H1 (cell line): ENCODE measurements around the gene LRFN3. TPM values are rescaled to one million over a fixed set of nuclear protein-coding genes. Genes with fewer than 3 reads are reported as not detected.

Source experiments
- CTCF ChIA-PET: fragments of 300-600 bp; sonication (Branson Sonifier 250); formaldehyde crosslinking; loops from one replicate; lab custom pipeline; 2021; ENCODE audit not compliant: partially characterized antibody; lab: Charles Lee
- POLR2A ChIA-PET: fragments of 300-600 bp; sonication (Branson Sonifier 250); formaldehyde crosslinking; loops from one replicate; lab custom pipeline; 2021; ENCODE audit warnings: inconsistent platforms; ENCODE audit not compliant: partially characterized antibody; lab: Charles Lee
- DNase-seq, 2 experiments: peaks; one replicate each; pipeline versions ENCODE4 v3.0.0 to v3.0.0-alpha.2; 2010 to 2022; ENCODE audit warnings: low spot score in 2 of 2, low read depth in 1 of 2, mixed read lengths in 1 of 2
- FAIRE-seq: peaks from 2 replicates; lab custom pipeline; 2011; peaks lifted over from hg19 to GRCh38; lab: Jason Lieb, UNC
- H2AFZ ChIP-seq: 2 replicates; pipeline ENCODE4 v1.8.1; 2012; ENCODE audit warnings: low read length, inconsistent platforms
- H2AK5ac ChIP-seq: 2 replicates; pipeline ENCODE4 v1.6.1; 2013; ENCODE audit warnings: low read depth, low read length
- H2BK120ac ChIP-seq: replicated peaks from 2 replicates; pipeline ENCODE3; 2013; ENCODE audit warnings: low read depth, low read length, inconsistent platforms
- H2BK12ac ChIP-seq: 2 replicates; pipeline ENCODE4 v1.6.1; 2013; ENCODE audit warnings: low read depth, low read length
- H2BK15ac ChIP-seq: 2 replicates; pipeline ENCODE4 v1.6.1; 2013; ENCODE audit warnings: low read length
- H2BK20ac ChIP-seq: 2 replicates; pipeline ENCODE4 v1.6.1; 2013; ENCODE audit warnings: low read length
- H2BK5ac ChIP-seq: 2 replicates; pipeline ENCODE4 v1.6.1; 2013; ENCODE audit warnings: low read depth, low read length
- H3K14ac ChIP-seq: 2 replicates; pipeline ENCODE4 v1.6.1; 2013; ENCODE audit warnings: inconsistent platforms; ENCODE audit not compliant: insufficient read length
- H3K18ac ChIP-seq: 2 replicates; pipeline ENCODE4 v1.6.1; 2013; ENCODE audit warnings: low read length; ENCODE audit errors: extremely low read depth
- H3K23ac ChIP-seq: 2 replicates; pipeline ENCODE4 v1.6.1; 2013; ENCODE audit warnings: inconsistent platforms; ENCODE audit not compliant: insufficient read length
- H3K23me2 ChIP-seq: 2 replicates; pipeline ENCODE4 v1.6.1; 2013; ENCODE audit warnings: low read depth, low read length
- H3K27ac ChIP-seq: 2 replicates; pipeline ENCODE4 v1.6.1; 2011; ENCODE audit warnings: low read depth, low read length, inconsistent platforms
- H3K27me3 ChIP-seq, 4 experiments: replicated peaks in 1 of 4; 1 replicate in 1 of 4; 2 replicates in 3 of 4; pipeline versions ENCODE4 v1.6.1 to v1.8.1; 2011 to 2013; ENCODE audit warnings: low read length in 3 of 4, mild to moderate bottlenecking in 3 of 4, inconsistent platforms in 2 of 4, mixed read lengths in 2 of 4, moderate library complexity in 1 of 4; ENCODE audit not compliant: control insufficient read depth in 3 of 4, insufficient read depth in 3 of 4; ENCODE audit errors: extremely low read depth in 1 of 4
- H3K36me3 ChIP-seq, 4 experiments: 2 replicates each; pipeline versions ENCODE4 v1.6.1 to v1.8.1; 2011 to 2013; ENCODE audit warnings: mild to moderate bottlenecking in 4 of 4, low read length in 3 of 4, moderate library complexity in 2 of 4, control low read depth in 1 of 4, inconsistent platforms in 1 of 4; ENCODE audit not compliant: insufficient read depth in 4 of 4, control insufficient read depth in 2 of 4
- H3K4ac ChIP-seq: replicated peaks from 2 replicates; pipeline ENCODE3; 2013; ENCODE audit warnings: low read length, low read depth, mixed read lengths, inconsistent platforms; ENCODE audit not compliant: insufficient read length
- H3K4me1 ChIP-seq, 4 experiments: replicated peaks in 1 of 4; 1 replicate in 1 of 4; 2 replicates in 3 of 4; pipeline versions ENCODE4 v1.6.1 to v1.8.1; 2011 to 2013; ENCODE audit warnings: low read length in 3 of 4, inconsistent platforms in 2 of 4, mixed read lengths in 1 of 4; ENCODE audit not compliant: insufficient read depth in 4 of 4, control insufficient read depth in 3 of 4
- H3K4me2 ChIP-seq, 2 experiments: 2 replicates each; pipeline versions ENCODE4 v1.6.1 to v1.8.1; 2011 to 2013; ENCODE audit warnings: low read depth in 2 of 2, low read length in 2 of 2, control low read depth in 1 of 2, inconsistent platforms in 1 of 2, mild to moderate bottlenecking in 1 of 2; ENCODE audit not compliant: insufficient read depth in 1 of 2
- H3K4me3 ChIP-seq, 4 experiments: fragments of 200-600, 300-600 bp in 1 of 4; sonication (generic), shearing (Covaris generic), sonication (Bioruptor Twin) in 1 of 4; 2 replicates each; pipeline versions ENCODE4 v1.5.1 to v1.8.1; 2011 to 2016; ENCODE audit warnings: low read length in 4 of 4, low read depth in 3 of 4, control low read depth in 2 of 4, inconsistent platforms in 2 of 4, mild to moderate bottlenecking in 2 of 4, mixed read lengths in 1 of 4, moderate library complexity in 1 of 4; ENCODE audit not compliant: insufficient read depth in 2 of 4; ENCODE audit errors: extremely low read depth in 1 of 4
- H3K56ac ChIP-seq: replicated peaks from 2 replicates; pipeline ENCODE3; 2013; ENCODE audit warnings: low read depth, mild to moderate bottlenecking, mixed read lengths, low read length, inconsistent platforms; ENCODE audit not compliant: insufficient read length
- H3K79me1 ChIP-seq: 2 replicates; pipeline ENCODE4 v1.6.1; 2013; ENCODE audit warnings: low read depth, low read length, control low read depth
- H3K79me2 ChIP-seq, 2 experiments: 2 replicates each; pipeline versions ENCODE4 v1.6.1 to v1.8.1; 2012 to 2013; ENCODE audit warnings: low read length in 2 of 2, mild to moderate bottlenecking in 2 of 2, inconsistent platforms in 1 of 2; ENCODE audit not compliant: insufficient read depth in 2 of 2, control insufficient read depth in 1 of 2
- H3K9ac ChIP-seq, 4 experiments: replicated peaks in 1 of 4; 1 replicate in 1 of 4; 2 replicates in 3 of 4; pipeline versions ENCODE4 v1.6.1 to v1.8.1; 2011 to 2013; ENCODE audit warnings: low read depth in 3 of 4, low read length in 3 of 4, control low read depth in 2 of 4, mild to moderate bottlenecking in 2 of 4, moderate library complexity in 2 of 4, inconsistent platforms in 1 of 4; ENCODE audit errors: extremely low read depth in 1 of 4
- H3K9me3 ChIP-seq, 2 experiments: 2 replicates each; pipeline versions ENCODE4 v1.6.1 to v1.8.1; 2012 to 2013; ENCODE audit warnings: mild to moderate bottlenecking in 2 of 2, moderate library complexity in 2 of 2, control low read depth in 1 of 2, inconsistent platforms in 1 of 2, low read depth in 1 of 2, low read length in 1 of 2, mixed read lengths in 1 of 2; ENCODE audit not compliant: insufficient read depth in 2 of 2
- H4K20me1 ChIP-seq, 2 experiments: replicated peaks in 1 of 2; 2 replicates each; pipeline versions ENCODE3 to v1.8.1; 2011 to 2013; ENCODE audit warnings: inconsistent platforms in 2 of 2, low read length in 2 of 2, mild to moderate bottlenecking in 1 of 2; ENCODE audit not compliant: insufficient read depth in 2 of 2, control insufficient read depth in 1 of 2
- H4K5ac ChIP-seq: 2 replicates; pipeline ENCODE4 v1.6.1; 2013; ENCODE audit warnings: low read length, low read depth, mixed read lengths, inconsistent platforms; ENCODE audit not compliant: insufficient read length
- H4K8ac ChIP-seq: 2 replicates; pipeline ENCODE4 v1.8.0; 2013; ENCODE audit warnings: mild to moderate bottlenecking, moderate library complexity, low read length, inconsistent platforms; ENCODE audit not compliant: insufficient read depth; ENCODE audit errors: extremely low read depth
- H4K91ac ChIP-seq: replicated peaks from 2 replicates; pipeline ENCODE3; 2013; ENCODE audit warnings: low read length, mixed read lengths, inconsistent platforms; ENCODE audit not compliant: insufficient read length
- CBX8 ChIP-seq: fragments of 300-800, 300-1000 bp; sonication (generic); IDR thresholded peaks from 2 replicates; pipeline ENCODE4 v1.7.1; 2016; ENCODE audit warnings: low read depth, low read length, borderline replicate concordance
- CHD1 ChIP-seq: IDR thresholded peaks from 2 replicates; pipeline ENCODE4 v1.6.1; 2012; ENCODE audit warnings: low read depth, low read length, improper control_type of control experiment
- CREB1 ChIP-seq: IDR thresholded peaks from 2 replicates; pipeline ENCODE4 v1.6.1; 2012; ENCODE audit warnings: inconsistent platforms
- GTF2F1 ChIP-seq: IDR thresholded peaks from 2 replicates; pipeline ENCODE4 v1.6.1; 2012; ENCODE audit warnings: low read depth, low read length, improper control_type of control experiment, borderline replicate concordance
- POLR2AphosphoS5 ChIP-seq: IDR thresholded peaks from 2 replicates; pipeline ENCODE4 v1.6.1; 2011; ENCODE audit warnings: low read depth, low read length
- SAP30 ChIP-seq: fragments of 300-600 bp; sonication (generic); IDR thresholded peaks from 2 replicates; pipeline ENCODE4 v1.7.1; 2012; ENCODE audit warnings: low read length, moderate library complexity, mild to moderate bottlenecking, inconsistent platforms; ENCODE audit not compliant: insufficient read depth, insufficient replicate concordance
- WGBS, 2 experiments: shearing (Covaris generic) in 1 of 2; methylation state at CpG; one replicate each; pipeline versions ENCODE4 v1.1.6 to v1.1.7; 2013 to 2015; ENCODE audit warnings: low lambda C conversion rate in 2 of 2, mixed read lengths in 2 of 2, inconsistent platforms in 1 of 2, low coverage in 1 of 2, missing lambda C conversion rate in 1 of 2; ENCODE audit not compliant: insufficient replicate concordance in 2 of 2, insufficient coverage in 1 of 2, insufficient read length in 1 of 2; ENCODE audit errors: extremely low coverage in 1 of 2, missing lambda C conversion rate in 1 of 2; 5-methylcytosine and 5-hydroxymethylcytosine counted together
- polyA plus RNA-seq, 7 experiments: library from polyadenylated mRNA; depleted of rRNA in 3 of 7; stranded (reverse) in 5 of 7; unstranded in 2 of 7; fragments of >200 nt in 5 of 7; fragments of 200-250 nt in 2 of 7; gene quantifications; 1 replicate in 5 of 7; 2 replicates in 1 of 7; 4 replicates in 1 of 7; pipeline versions ENCODE4 v1.2.1 to v1.2.3, GENCODE V29; 2011 to 2013; ENCODE audit warnings: missing spikeins in 2 of 7, mixed read lengths in 2 of 7
- total RNA-seq: library from RNA; stranded (reverse); fragmentation: NEBNext Ultra II Directional; extraction: Animal tissue kit (Norgen Biotek cat#: 25700); gene quantifications from 2 replicates; pipeline ENCODE4 v1.2.1, GENCODE V29; 2021

Gene LRFN3
- total and polyA plus RNA-seq, 2 of the 8 experiments (the other 6 are each of a cell fraction or from before 2014, with no cell fraction given) = 4.6 to 16.8 TPM

DNA sequence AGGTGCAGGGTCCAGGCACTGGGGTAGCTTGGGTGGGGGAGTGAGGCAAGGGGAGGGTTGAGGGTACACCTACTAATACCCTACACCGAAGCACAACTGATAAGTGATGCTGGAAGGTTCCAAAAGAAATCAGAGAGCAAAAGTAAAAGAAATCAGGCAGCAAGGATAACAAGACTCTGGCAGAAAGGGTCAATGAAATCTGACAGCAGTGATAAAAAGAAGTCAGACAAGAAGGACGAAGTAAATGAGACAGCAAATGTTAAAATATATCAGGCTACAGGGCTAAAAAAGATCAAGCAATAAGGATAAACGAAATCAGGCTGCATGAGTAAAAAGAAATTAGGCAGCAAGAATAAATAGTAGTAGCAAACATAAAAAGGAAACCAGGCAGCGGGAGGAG is 4.7 kb downstream of the LRFN3 start:
- Histone ChIP-seq H3K79me1 (peaks cover 2% of the 10 kb centered on the region; the same call in 1 of the 2 replicates), H3K23me2 (peaks cover 13% of the 10 kb centered on the region; the same call in 1 of the 2 replicates), H3K23ac (no peak overlapping the region), H3K4me2 (no peak overlapping the region), H3K18ac (no peak overlapping the region), H2BK12ac (no peak overlapping the region), H2BK15ac (no peak overlapping the region), H4K8ac (0 out of 2 replicates have a peak overlapping the region, but pooled peaks have one; percentile 3), H2BK5ac (no peak overlapping the region), H2AK5ac (no peak overlapping the region), H2AFZ (no peak overlapping the region), H3K36me3 (peaks cover 0 to 19% (median 3%) of the 10 kb centered on the region in 4 experiments; a peak in 1 of 8 replicates), H3K27ac (no peak overlapping the region), H3K56ac (no peak overlapping the region), H3K9me3 (no peaks in the 10 kb centered on the region), H3K4me1 (peaks cover 0 to 8% (median 2%) of the 10 kb centered on the region in 4 experiments; a peak in 4 of 7 replicates), H3K9ac (no peak overlapping the region), H2BK20ac (no peak overlapping the region), H4K20me1 (peaks cover 0 to 26% of the 10 kb centered on the region in 2 experiments), H4K5ac (no peak overlapping the region), H3K4me3 (no peak overlapping the region), H3K27me3 (no peaks in the 10 kb centered on the region; a peak in 1 of 7 replicates), H3K4ac (no peak overlapping the region), H4K91ac (no peak overlapping the region), H3K79me2 (peaks cover 0 to 6% of the 10 kb centered on the region in 2 experiments; a peak in 1 of 4 replicates), H2BK120ac (no peak overlapping the region), H3K14ac (no peak overlapping the region)
- WGBS, 2 experiments = 89% methylated on average over 4 of the region's 4 CpGs; no CpG with 5 or more reads in 1 of the 2 experiments
- no peak for FAIRE-seq
- TF ChIP-seq CHD1 = no peak
- TF ChIP-seq CBX8 = no peak
- no peak for TF ChIP-seq CREB1
- TF ChIP-seq GTF2F1 = no peak
- TF ChIP-seq POLR2AphosphoS5 = no peak
- no peak for TF ChIP-seq SAP30
- ChIA-PET CTCF (interaction anchor here (0.6 to 1.3 kb wide), 6 partner anchors 22 to 156 kb away, joined by 3 to 4 read pairs (median 3); no protein-coding TSS in a partner anchor), POLR2A (no interaction called here)
- no peak for DNase-seq
